Mesenteric fat pad (tissue), 1 donor: ENCODE data around the gene TCF7. TPM values are rescaled to one million over a fixed set of nuclear protein-coding genes. Genes with fewer than 3 reads are reported as not detected.
A peak's percentile ranks its signal among the peaks of the same experiment; 100 is the strongest.

ENCODE experiments used
- DNase-seq: peaks from one replicate; pipeline ENCODE4 v3.0.0-alpha.2; 2020; ENCODE audit warnings: low spot score
- total RNA-seq: library from RNA; stranded (reverse); fragmentation: NEBNext Ultra II Directional; extraction: Animal tissue kit (Norgen Biotek cat#: 25700); gene quantifications from one replicate; pipeline ENCODE4 v1.2.1, GENCODE V29; 2021
- donor health status: DM: yes; HTN: yes; CAD: no.

The TCF7 gene
- total RNA-seq, 1 donor from 2014 or later, result 3.9 TPM

DNA sequence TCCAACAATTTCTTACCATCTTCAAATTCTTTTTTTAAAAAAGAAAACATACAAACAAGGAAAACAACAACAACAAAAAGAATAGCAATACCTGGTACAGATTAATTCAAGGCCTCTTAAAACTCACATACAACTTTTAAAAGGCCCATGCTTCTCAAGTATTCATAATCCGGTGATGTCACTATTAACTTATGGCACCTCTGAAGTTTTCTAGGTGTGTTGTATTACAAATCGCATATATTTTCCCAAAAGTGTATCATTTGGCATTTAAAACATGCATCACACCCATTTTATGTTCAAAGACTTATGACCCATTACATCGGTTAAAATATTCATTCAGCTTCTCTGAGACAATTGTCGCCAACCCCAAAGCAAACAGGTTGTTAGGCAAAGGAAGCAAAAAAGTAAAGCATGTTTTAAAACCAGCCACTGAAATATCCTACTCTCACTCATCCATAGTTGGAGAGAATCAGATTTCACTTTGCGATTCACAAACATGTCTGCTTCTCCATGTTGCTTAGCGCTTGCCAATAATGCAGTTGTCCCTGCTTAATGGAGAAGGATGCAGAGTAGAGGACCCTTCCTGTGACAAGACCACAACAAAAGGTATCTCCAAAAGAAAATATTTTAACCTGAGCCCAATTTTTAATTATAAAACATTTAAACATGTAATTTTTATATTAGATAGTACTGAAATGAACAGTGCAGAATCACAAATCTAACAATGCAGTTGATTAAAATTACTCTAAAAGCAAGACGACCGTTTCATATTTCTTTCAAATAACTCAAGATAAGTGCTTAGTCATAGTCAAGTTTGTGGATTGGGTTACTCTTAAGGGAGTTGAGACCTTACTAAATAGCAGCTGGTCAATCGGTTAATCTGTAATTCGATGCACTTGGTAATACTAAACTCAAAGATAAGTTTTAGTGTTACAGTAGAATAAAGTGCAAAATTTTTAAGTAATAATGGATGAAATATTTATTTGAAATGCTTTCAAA is 60.7 kb downstream of the TCF7 start:
- no peak for DNase-seq

DNA sequence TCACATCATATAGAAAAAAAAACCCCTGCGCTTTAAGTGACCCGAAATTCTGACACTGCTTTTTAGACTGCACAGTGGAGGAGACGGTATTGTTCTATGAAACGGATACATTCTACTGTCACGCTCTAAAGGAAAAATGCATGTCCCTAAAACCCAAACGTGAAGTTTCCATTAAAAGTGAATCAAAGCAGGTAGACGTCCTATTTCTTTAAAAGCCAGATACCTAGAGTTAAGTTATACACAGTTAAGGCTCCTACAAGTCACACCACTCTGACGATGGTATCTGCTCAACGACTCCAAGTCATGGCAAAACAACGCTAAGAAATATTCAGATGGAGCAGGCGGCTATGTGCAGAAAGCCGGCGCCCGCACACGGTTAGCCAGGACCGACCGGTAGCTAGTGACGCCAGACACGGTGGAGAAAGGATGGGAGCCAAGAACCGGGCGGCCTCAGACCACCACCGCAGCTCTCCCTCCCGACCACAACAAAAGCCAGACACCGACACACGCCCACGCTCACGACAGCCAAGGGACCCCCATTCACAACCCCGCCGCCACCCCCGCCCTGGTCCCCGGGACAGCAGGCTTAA is 61.5 kb downstream of the TCF7 start:
- no peak for DNase-seq

DNA sequence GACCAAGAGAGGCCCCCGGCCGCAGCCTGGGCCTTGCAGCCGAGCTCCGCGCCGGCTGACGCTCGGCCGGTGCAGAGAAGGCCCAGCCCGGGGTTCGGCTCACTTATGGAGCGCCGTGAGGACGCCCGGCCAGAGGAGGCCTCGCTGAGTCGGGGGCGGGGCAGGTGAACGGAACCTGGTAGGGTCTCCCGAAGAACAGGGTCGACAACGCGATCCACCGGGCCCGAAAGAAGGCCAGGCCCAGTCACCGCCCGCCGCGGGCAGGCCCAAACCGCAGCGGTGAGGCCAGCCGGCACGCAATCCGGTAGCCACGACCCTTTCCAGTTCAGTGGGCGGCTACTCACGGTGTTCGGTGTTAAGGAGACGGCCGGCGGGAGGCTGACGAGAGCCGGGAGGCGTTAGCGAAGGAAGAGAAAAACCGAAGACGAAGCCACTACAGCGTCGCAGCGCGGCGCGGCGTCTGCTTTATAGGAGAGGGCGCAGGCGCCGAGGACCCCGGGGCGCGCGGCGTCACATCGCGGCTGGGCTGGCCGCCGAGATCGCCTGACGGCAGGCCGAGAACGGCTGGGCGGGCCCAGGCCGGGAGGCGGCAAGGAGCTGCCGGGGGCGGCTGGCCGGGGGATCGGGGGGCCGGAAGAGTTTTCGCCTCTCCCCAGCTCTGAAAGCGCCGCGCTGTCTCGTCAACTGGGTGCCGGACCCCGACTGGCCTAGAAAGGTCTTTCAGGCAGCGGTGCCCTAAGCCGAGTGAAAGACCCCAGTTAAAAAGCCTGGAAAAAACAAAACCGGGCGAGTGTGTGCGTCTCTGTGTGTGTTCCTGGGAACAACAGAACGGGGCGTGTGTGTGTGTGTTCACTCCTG is 62.3 kb downstream of the TCF7 start, which contains the start of gene SKP1:
Gene SKP1, minus strand, starts transcription at position 440 of the 858 bp plus-strand sequence. CDS start 2,928 bp downstream, outside the sequence.
- peak; percentile 95 for DNase-seq

DNA sequence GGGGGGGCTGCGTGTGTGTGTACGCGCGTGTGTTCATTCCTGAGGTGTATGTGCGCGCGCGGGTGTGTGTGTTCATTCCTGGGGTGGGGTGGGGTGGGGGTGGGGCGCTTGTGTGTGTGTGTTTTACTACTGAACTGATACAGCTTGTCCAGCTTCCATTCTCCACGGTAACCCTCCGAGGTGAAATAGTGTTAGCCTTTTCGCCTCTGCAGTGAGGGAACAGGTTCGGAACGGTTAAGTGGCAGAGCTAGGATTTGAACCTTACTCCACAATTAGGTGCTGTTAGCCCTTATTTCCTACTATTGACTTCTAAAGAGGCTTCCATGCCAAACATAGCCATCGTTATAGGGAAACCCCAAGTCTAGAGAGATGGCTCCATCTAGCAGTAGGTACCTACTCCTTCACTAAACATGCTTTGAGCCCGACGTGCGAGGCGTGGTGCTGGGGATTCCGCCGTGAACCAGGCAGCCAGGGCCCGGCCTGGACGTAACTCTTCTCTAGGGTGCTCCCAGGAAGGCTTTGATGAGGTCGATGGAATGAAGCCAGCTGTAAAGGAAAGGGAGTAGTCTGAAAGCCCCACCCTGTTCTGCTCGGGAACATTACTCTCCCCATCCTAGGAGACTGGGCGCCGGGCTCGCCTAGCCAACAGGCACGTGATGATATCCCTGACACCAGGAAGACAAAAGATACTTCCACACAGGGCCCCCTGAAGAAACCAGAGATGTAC is 63.1 kb downstream of the TCF7 start:
- no peak for DNase-seq

DNA sequence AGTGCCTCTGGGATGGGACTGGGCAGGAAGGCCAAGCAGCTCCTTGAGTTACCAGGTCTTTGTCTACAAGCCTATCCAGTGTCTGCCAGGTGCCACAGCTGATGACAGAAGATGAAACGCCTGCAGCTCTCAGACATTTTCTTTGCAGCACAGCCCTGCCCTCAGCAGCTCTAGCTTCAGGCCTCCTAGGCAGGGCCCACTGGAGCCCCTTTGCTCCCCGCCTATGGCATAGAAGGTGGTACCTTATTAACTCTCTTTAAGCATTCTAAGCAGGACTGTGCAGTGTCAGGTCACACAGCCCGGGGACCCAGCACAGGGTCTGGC is 63.6 kb downstream of the TCF7 start:
- no peak for DNase-seq

DNA sequence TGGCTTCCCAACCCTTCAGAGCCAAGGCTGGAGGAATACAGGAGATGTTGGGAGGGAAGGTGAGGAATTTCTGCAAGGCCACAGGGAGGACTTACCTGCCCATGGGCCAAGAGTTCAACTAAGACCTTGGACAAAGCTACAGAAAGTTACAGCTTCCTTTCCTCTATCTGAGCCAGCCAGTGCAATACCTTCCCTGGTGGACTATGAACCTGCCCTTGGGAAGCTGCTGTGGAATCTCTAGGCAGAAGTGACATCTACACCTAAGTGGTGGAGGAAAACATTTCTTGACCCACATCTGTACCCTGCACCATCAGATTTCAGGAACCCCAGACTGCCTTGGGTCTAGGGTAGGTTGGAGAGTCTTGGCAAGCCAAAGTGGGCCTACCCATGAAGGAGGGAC is 69.0 kb downstream of the TCF7 start:
- no peak for DNase-seq

DNA sequence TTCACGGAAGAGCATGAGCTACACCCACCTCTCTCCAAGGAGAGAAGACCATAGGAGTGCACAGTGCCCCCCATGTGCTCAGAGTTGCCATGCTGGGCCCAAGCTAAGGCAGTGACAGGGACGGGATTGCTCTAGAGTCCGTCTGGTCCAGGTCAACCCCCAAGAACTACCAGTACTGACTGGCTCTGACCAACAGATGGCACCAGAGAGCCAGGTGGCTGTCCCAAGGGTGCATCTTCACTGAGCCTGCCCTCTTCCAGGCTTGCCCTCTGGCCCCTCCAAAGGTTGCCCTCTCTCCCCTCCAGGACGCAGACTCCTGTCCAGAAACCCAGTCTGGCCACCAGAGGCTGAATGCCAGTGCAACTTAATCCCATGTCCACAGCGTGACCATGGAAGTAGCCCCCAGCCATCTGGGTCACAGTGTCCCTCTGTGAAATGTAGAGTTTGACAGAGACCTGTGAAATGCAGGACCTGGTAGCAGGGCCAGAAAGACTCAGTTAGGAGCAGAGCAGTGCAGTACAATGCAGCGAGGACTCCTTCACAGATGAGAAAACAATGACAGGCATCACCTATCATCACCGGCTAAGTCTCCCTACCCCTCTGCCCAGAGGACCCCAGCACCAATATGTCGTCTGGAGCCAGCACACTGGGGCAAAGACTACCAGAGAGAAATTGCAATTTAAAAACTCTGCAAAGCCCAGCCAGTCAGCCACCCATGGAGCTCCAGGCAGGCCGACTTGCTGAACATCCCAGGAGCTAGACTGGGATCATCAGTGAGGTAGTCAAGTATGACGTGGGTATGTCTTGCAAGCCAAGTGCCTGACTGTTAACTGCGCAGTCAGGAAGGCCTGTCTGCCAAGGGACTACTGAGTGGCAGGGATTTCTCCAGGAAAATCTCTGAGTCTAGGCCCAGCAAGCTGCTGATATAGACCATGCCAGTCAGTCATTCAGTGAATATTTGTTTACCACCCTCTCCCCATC is 70.0 kb downstream of the TCF7 start:
- DNase-seq, result no peak

DNA sequence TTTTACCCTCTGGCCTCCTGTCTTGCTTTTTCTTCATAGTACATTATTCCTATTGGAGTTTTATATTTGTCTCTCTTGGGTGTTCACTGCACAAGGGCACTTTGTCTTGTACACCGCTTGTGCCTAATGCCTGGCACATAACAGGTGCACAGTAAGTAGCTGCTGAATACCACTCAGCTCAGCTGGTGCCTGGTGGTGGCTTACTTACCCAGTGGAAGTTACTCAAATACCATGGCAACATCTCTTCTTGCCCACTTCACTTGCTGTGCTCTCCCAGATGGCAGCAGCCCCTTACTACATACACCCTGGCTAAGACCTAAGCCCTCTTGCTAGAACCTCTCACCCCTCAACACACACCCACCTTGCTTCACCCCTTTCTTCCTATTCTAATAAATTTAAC is 73.6 kb downstream of the TCF7 start:
- DNase-seq, result no peak

DNA sequence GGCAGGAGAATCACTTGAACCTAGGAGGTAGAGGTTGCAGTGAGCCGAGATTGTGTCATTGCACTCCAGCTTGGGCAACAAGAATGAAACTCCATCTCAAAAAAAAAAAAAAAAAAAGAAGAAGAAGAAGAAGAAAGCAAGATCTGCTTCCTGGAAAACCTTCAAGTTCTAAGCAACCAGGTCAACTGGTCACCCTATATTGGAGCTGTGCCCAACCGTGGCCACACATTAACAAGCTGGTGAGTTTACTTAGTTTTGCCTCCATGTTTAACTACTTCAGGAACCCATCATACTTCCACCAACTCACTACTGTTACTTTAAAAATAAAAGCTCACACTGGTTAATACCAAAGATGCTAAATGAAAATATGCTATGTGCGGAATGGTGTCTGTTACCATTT is 74.5 kb downstream of the TCF7 start:
- no peak for DNase-seq

DNA sequence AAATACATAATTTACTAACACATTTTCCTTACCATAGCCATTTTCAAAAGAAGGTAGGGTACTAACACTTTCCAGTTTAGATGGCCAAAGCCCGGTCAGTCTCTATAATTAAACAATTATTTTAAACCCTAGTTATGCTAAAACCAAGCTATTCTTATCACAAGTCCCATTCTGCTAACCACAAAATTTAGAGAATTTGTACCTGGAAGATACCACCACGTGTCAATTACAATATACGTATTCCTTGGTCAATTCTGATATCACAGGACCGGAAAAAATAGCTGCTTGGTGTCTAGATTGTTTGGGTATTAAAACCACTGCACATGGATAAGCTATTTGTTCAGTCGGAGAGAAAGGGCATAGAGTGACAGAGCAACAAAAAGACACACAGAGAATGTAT is 81.2 kb downstream of the TCF7 start:
- DNase-seq, result no peak

Other genes with a start within 250 kb of the TCF7 start
- gene C5orf15, start 146.1 kb upstream of the TCF7 start, total RNA-seq, result 29.7 TPM
- 165 TPM for gene VDAC1, start 109.7 kb upstream of the TCF7 start, total RNA-seq
- gene SKP1, start 62.3 kb downstream of the TCF7 start, total RNA-seq, result 288 TPM
- gene PPP2CA, start 111.4 kb downstream of the TCF7 start, total RNA-seq, result 123 TPM